Prostate gland (tissue), 2 donors: ENCODE measurements around the gene DQX1. TPM values are rescaled to one million over a fixed set of nuclear protein-coding genes. Genes with fewer than 3 reads are reported as not detected.

Experiments used
- DNase-seq: peaks from one replicate; pipeline ENCODE4 v3.0.0-alpha.2; 2019; ENCODE audit warnings: low spot score
- H3K27ac ChIP-seq, 2 donors: fragments of 200-600 bp; sonication (generic); 2 replicates each; pipeline ENCODE4 v1.5.1; 2017 to 2019
- H3K27me3 ChIP-seq: fragments of 200-600 bp; sonication (generic); replicated peaks from 2 replicates; pipeline ENCODE4 v1.5.1; 2019; ENCODE audit not compliant: insufficient read depth
- H3K36me3 ChIP-seq, 2 donors: fragments of 200-600 bp; sonication (generic); 1 replicate in 1 of 2; 2 replicates in 1 of 2; pipeline versions ENCODE4 v1.5.1 to v1.8.1; 2017 to 2019
- H3K4me1 ChIP-seq: fragments of 200-600 bp; sonication (generic); replicated peaks from 2 replicates; pipeline ENCODE4 v1.5.1; 2019
- H3K4me3 ChIP-seq, 2 donors: fragments of 200-600 bp; sonication (generic); 2 replicates each; pipeline ENCODE4 v1.5.1; 2017 to 2019
- H3K9me3 ChIP-seq: fragments of 200-600 bp; sonication (generic); 2 replicates; pipeline ENCODE4 v1.5.1; 2017
- POLR2A ChIP-seq: fragments of 450-650 bp; IDR thresholded peaks from one replicate; pipeline ENCODE4 v1.6.1; 2016; ENCODE audit warnings: antibody characterized with exemption, mild to moderate bottlenecking
- POLR2AphosphoS5 ChIP-seq: sonication (generic); formaldehyde crosslinking; IDR thresholded peaks from one replicate; pipeline ENCODE4 v1.6.1; 2017; ENCODE audit warnings: antibody characterized with exemption
- WGBS: methylation state at CpG from one replicate; pipeline ENCODE4 v1.1.5; 2018; 5-methylcytosine and 5-hydroxymethylcytosine counted together
- intact Hi-C: fragments of 100-400 bp; cut with DNase I; formaldehyde crosslinking; loops from one replicate; pipeline ENCODE4 v1.14.2; 2022
- total RNA-seq, 2 donors: library from RNA; depleted of rRNA; stranded (reverse); fragments of >200 nt; gene quantifications; one replicate each; pipeline ENCODE4 v1.1.0, GENCODE V29; 2016
- TF ChIP-seq, protein P1 (sequence below), 4 experiments: fragments of 200-600 bp in 2 of 4; fragments of 450-650 bp in 2 of 4; sonication (generic) in 2 of 4; IDR thresholded peaks; 1 replicate in 3 of 4; 2 replicates in 1 of 4; pipeline ENCODE4 v1.5.1; 2016 to 2019; ENCODE audit warnings: antibody characterized with exemption in 4 of 4, mild to moderate bottlenecking in 2 of 4, moderate library complexity in 2 of 4

The DQX1 gene
- total RNA-seq, 2 donors from 2014 or later, result not detected

DNA sequence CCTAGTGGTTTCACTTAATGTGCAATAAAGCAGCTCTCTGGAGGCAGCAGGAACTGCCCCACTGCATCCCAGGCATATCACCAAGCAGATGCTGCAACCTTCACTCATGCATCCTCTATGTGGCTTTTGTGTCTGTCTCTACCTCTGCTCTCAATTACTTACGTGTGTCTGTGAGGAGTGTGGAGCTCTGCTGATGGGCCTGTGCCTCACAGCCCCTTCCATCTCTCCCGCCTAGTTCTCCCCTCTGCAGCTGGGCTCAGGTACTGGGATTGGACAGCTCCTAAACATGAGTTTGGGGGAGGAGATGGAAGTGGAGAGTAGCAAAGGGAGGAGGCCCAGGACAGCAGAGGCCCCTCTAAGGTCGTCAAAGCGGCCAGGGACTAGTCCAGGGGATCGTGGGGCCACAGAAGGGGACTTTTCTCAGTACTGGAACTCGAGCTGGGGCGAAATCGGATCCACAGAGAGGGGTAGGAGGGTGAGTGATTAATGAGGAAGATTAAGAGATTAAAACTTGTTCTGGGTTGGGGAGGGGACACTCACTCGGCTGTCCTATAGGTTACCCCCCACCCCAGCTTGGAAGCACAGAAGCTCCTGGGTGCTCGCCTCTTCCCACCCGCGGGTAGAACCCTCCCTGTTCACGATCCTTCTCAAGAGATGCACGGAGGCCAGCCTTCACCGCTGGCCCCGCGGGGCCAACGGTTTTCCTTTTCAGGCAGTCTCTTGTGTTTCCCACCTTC, 24.5 kb downstream of the DQX1 start:
- Histone ChIP-seq H3K36me3 (peaks cover 0 to 12% of the 10 kb centered on the region in 2 donors), H3K4me3 (no peak overlapping the region), H3K9me3 (no peaks in the 10 kb centered on the region), H3K27me3 (peaks cover 20% of the 10 kb centered on the region), H3K27ac (no peak overlapping the region), H3K4me1 (peaks cover 9% of the 10 kb centered on the region)
- intact Hi-C loops, result no loop called here
- 77% methylated on average over 18 of the region's 18 CpGs for WGBS
- no peak for DNase-seq
- no peak for TF ChIP-seq POLR2A
- TF ChIP-seq POLR2AphosphoS5, result no peak
- TF ChIP-seq, protein P1, sequence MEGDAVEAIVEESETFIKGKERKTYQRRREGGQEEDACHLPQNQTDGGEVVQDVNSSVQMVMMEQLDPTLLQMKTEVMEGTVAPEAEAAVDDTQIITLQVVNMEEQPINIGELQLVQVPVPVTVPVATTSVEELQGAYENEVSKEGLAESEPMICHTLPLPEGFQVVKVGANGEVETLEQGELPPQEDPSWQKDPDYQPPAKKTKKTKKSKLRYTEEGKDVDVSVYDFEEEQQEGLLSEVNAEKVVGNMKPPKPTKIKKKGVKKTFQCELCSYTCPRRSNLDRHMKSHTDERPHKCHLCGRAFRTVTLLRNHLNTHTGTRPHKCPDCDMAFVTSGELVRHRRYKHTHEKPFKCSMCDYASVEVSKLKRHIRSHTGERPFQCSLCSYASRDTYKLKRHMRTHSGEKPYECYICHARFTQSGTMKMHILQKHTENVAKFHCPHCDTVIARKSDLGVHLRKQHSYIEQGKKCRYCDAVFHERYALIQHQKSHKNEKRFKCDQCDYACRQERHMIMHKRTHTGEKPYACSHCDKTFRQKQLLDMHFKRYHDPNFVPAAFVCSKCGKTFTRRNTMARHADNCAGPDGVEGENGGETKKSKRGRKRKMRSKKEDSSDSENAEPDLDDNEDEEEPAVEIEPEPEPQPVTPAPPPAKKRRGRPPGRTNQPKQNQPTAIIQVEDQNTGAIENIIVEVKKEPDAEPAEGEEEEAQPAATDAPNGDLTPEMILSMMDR (IDR thresholded peaks at IDR 0.05), result no peak

DNA sequence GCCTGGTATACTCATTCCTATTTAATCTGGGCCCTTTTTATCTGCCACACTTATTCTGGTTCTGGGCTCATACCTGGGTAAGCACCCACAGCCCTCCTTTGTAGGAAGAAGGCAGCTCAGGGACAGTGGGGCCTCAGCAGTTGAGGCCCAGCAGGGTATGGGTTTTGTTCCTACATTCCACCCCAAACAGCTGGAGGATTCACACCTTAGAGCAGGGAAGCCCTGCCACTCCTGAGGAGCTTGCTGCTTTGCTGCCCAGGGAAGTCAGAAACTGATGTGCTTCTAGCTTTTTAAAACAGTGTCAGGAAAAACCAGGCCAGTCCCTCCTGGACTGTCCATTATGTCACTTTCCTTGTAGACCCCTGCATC, 25.5 kb downstream of the DQX1 start:
- no peaks in the 10 kb centered on the region for H3K9me3 ChIP-seq
- no peaks in the 10 kb centered on the region for H3K4me1 ChIP-seq
- H3K36me3 ChIP-seq, result peaks cover 0 to 9% of the 10 kb centered on the region in 2 donors
- TF ChIP-seq POLR2AphosphoS5, result no peak
- TF ChIP-seq, protein P1 (IDR thresholded peaks at IDR 0.05), result no peak
- TF ChIP-seq POLR2A, result no peak
- no peak overlapping the region for H3K27ac ChIP-seq
- intact Hi-C loops, result no loop called here
- peaks cover 20% of the 10 kb centered on the region for H3K27me3 ChIP-seq
- no peak for DNase-seq
- no peak overlapping the region for H3K4me3 ChIP-seq

DNA sequence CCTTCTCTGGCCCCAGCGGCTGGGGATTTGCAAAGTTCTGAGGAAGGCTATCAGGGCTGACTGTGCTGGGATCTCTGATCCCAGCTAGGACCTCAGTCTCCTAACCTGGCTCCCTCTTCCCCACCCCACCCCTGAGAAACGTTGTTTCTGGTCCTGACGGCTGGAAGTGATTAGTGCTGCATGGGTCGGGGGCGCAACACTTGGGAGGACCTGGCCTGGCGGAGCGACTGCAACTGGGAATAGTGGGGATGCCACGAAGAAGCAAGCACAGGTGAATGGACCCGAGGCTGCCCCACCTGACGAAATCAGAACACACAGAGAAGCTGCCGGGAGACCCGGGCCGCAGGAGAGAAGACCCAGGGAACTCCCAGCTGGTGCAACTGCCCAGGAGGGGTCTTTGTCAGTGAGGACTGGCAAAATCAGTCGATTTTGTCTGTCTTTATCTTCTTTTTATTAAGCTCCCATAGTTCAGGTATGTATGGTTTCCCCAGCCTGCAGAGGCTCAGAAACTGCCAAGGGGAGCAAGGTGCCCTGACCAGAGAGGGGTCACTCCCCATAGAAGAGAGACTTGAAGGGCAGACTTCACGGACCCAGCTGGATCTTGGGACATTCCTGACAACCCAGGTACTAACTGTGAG, 26.0 kb downstream of the DQX1 start:
- intact Hi-C loops, result no loop called here
- Histone ChIP-seq H3K36me3 (peaks cover 0 to 4% of the 10 kb centered on the region in 2 donors), H3K4me1 (no peaks in the 10 kb centered on the region), H3K27ac (no peak overlapping the region), H3K27me3 (peaks cover 20% of the 10 kb centered on the region), H3K9me3 (no peaks in the 10 kb centered on the region), H3K4me3 (no peak overlapping the region)
- 66% methylated on average over 15 of the region's 15 CpGs for WGBS
- TF ChIP-seq, protein P1 (IDR thresholded peaks at IDR 0.05), result no peak
- no peak for DNase-seq

DNA sequence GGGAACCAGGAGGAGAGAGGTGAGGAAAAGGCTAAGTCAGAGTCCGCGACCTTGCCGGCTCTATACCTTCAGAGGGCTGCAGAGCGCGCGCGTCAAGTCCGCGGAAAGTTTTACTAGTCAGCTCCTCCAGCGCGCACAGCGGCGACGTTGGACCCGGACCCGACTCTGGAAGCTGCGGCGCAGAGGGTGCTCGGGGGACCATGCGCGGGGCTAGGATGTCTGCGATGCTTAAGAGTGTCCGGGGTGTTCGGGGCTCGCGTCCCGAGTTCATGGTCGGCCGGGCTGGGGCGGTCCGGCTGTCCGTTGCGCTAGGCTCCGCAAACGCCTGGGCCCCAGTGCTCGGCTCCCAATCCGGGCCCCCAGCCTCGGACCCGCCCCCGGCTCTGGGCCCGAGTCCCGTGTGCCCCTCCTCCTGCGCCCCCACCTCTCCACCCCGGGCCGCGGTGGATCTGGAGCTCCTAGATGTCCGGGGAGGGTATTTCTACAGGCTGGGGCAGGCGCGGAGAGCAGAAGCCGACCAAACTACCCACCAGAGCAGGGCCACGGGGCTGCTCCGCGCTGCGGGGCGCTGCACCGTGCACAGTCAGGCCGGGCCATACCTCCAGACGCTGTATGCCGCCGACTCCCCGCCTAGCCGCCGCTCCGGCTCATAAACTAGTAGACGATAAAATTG, 26.6 kb downstream of the DQX1 start, which contains the start of gene LBX2:
Gene LBX2, minus strand, starts transcription at position 337 of the 673 bp plus-strand sequence. Its CDS starts 66 bp downstream, at position 271.
- WGBS, result 6% methylated on average over 64 of the region's 65 CpGs
- peak within 1 kb of the TSS in 1 of 2 donors; percentile 3 for H3K4me3 ChIP-seq
- no peak within 1 kb of the TSS for H3K27ac ChIP-seq
- peaks cover 20% of the 10 kb centered on the region for H3K27me3 ChIP-seq
- no peaks in the 10 kb centered on the region for H3K36me3 ChIP-seq
- no peaks in the 10 kb centered on the region for H3K9me3 ChIP-seq
- DNase-seq, result no peak
- H3K4me1 ChIP-seq, result no peaks in the 10 kb centered on the region
- intact Hi-C loops, result no loop called here
- TF ChIP-seq POLR2A (no peak), POLR2AphosphoS5 (no peak)
- TF ChIP-seq, protein P1 (IDR thresholded peaks at IDR 0.05), result no peak
